MM.1S (cell line): ENCODE results near the gene ANGPTL8.

Experiments
- DNase-seq: peaks from one replicate; pipeline ENCODE4 v3.0.0-alpha.2; 2015
- H2AFZ ChIP-seq: fragments of 300-600 bp; sonication (generic); 2 replicates; pipeline ENCODE4 v1.6.0; 2016; ENCODE audit warnings: antibody characterized with exemption, low read length
- H3F3A ChIP-seq: fragments of 300-600 bp; sonication (generic); 2 replicates; pipeline ENCODE4 v1.6.1; 2016; ENCODE audit warnings: mild to moderate bottlenecking, antibody characterized with exemption, low read length, moderate library complexity, mixed read lengths; ENCODE audit not compliant: insufficient read depth
- H3K27ac ChIP-seq: fragments of 300-600 bp; sonication (generic); 2 replicates; pipeline ENCODE4 v1.5.1; 2016; ENCODE audit warnings: mild to moderate bottlenecking, low read length
- H3K27me3 ChIP-seq: fragments of 300-600 bp; sonication (generic); replicated peaks from 2 replicates; pipeline ENCODE4 v1.6.0; 2016; ENCODE audit warnings: low read length; ENCODE audit not compliant: insufficient read depth
- H3K36me3 ChIP-seq: fragments of 300-600 bp; sonication (generic); replicated peaks from 2 replicates; pipeline ENCODE4 v1.6.1; 2016; ENCODE audit warnings: mild to moderate bottlenecking, low read length, mixed read lengths; ENCODE audit not compliant: insufficient read depth
- H3K4me1 ChIP-seq: fragments of 300-600 bp; sonication (generic); 2 replicates; pipeline ENCODE4 v1.6.1; 2016; ENCODE audit warnings: low read length, mixed read lengths
- H3K4me2 ChIP-seq: fragments of 300-600 bp; sonication (generic); 2 replicates; pipeline ENCODE4 v1.6.0; 2016; ENCODE audit warnings: low read depth, low read length
- H3K4me3 ChIP-seq: fragments of 300-600 bp; sonication (generic); 2 replicates; pipeline ENCODE4 v1.5.1; 2016; ENCODE audit warnings: low read length, mixed read lengths
- H3K79me2 ChIP-seq: fragments of 300-600 bp; sonication (generic); 2 replicates; pipeline ENCODE4 v1.6.1; 2016; ENCODE audit warnings: mixed run types, low read length, mixed read lengths
- H3K9ac ChIP-seq: fragments of 300-600 bp; sonication (generic); 2 replicates; pipeline ENCODE4 v1.6.1; 2016; ENCODE audit warnings: low read length, mixed read lengths
- H3K9me2 ChIP-seq: fragments of 300-600 bp; sonication (generic); replicated peaks from 2 replicates; pipeline ENCODE4 v1.6.1; 2016; ENCODE audit warnings: mild to moderate bottlenecking, low read length, mixed read lengths; ENCODE audit not compliant: insufficient read depth
- H3K9me3 ChIP-seq: fragments of 300-600 bp; sonication (generic); replicated peaks from 2 replicates; pipeline ENCODE4 v1.6.1; 2016; ENCODE audit warnings: mild to moderate bottlenecking, low read length, mixed read lengths; ENCODE audit not compliant: insufficient read depth
- H4K20me1 ChIP-seq: fragments of 300-600 bp; sonication (generic); 2 replicates; pipeline ENCODE4 v1.6.1; 2016; ENCODE audit warnings: mild to moderate bottlenecking, low read length, moderate library complexity, mixed read lengths; ENCODE audit not compliant: insufficient read depth
- CTCF ChIP-seq: fragments of 300-600 bp; sonication (generic); IDR thresholded peaks from 2 replicates; pipeline ENCODE4 v1.5.1; 2016; ENCODE audit warnings: antibody characterized with exemption, low read length, mixed read lengths
- EZH2 ChIP-seq: fragments of 300-600 bp; sonication (generic); optimal IDR thresholded peaks from 2 replicates; pipeline ENCODE3; 2017; ENCODE audit warnings: low read depth, mild to moderate bottlenecking, antibody characterized with exemption, low read length, mixed read lengths
- EZH2phosphoT487 ChIP-seq: fragments of 300-600 bp; sonication (generic); IDR thresholded peaks from 2 replicates; pipeline ENCODE4 v1.6.1; 2018; ENCODE audit warnings: antibody characterized with exemption, low read length

Gene ANGPTL8

GRCh38 chr19:11192957-11193939 is 46.2 kb upstream of the ANGPTL8 start:
- TF ChIP-seq CTCF: no peak
- no peak for TF ChIP-seq EZH2phosphoT487
- no peak for TF ChIP-seq EZH2
- Histone ChIP-seq H3K9me3 (no peaks in the 10 kb centered on the region), H3K4me1 (0 out of 2 replicates have a peak, but pooled peaks cover 3% of the 10 kb centered on the region), H3K4me3 (no peak overlapping the region), H3F3A (peaks cover 5% of the 10 kb centered on the region; the same call in 1 of the 2 replicates), H3K27ac (no peak overlapping the region), H3K79me2 (0 out of 2 replicates have a peak, but pooled peaks cover 3% of the 10 kb centered on the region), H4K20me1 (no peaks in the 10 kb centered on the region), H3K27me3 (no peaks in the 10 kb centered on the region), H2AFZ (no peak overlapping the region), H3K4me2 (no peak overlapping the region), H3K9me2 (no peaks in the 10 kb centered on the region), H3K36me3 (no peaks in the 10 kb centered on the region), H3K9ac (no peak overlapping the region)
- no peak for DNase-seq

- DNase-seq: no peak
- Histone ChIP-seq H3K9me2 (no peaks in the 10 kb centered on the region), H3K4me2 (no peak overlapping the region), H3F3A (peaks cover 5% of the 10 kb centered on the region; the same call in 1 of the 2 replicates), H3K9me3 (no peaks in the 10 kb centered on the region), H3K9ac (no peak overlapping the region), H4K20me1 (no peaks in the 10 kb centered on the region), H2AFZ (no peak overlapping the region), H3K27me3 (no peaks in the 10 kb centered on the region), H3K4me3 (no peak overlapping the region), H3K36me3 (no peaks in the 10 kb centered on the region), H3K79me2 (0 out of 2 replicates have a peak, but pooled peaks cover 3% of the 10 kb centered on the region), H3K27ac (no peak overlapping the region), H3K4me1 (0 out of 2 replicates have a peak, but pooled peaks cover 3% of the 10 kb centered on the region)
- TF ChIP-seq CTCF (no peak), EZH2 (no peak), EZH2phosphoT487 (no peak)
Measured at GRCh38 chr19:11194173-11194572, 45.2 kb upstream of the ANGPTL8 start.

GRCh38 chr19:11194656-11195558 is 44.5 kb upstream of the ANGPTL8 start:
- H3K36me3 ChIP-seq: no peaks in the 10 kb centered on the region
- TF ChIP-seq EZH2phosphoT487 (no peak), CTCF (no peak), EZH2 (no peak)
- no peaks in the 10 kb centered on the region for H3K9me2 ChIP-seq
- 0 out of 2 replicates have a peak, but pooled peaks cover 3% of the 10 kb centered on the region for H3K4me1 ChIP-seq
- H3K9me3 ChIP-seq: no peaks in the 10 kb centered on the region
- no peak overlapping the region for H3K4me3 ChIP-seq
- H3K79me2 ChIP-seq: 0 out of 2 replicates have a peak, but pooled peaks cover 3% of the 10 kb centered on the region
- H3F3A ChIP-seq: peaks cover 5% of the 10 kb centered on the region; the same call in 1 of the 2 replicates
- no peak overlapping the region for H2AFZ ChIP-seq
- no peak overlapping the region for H3K27ac ChIP-seq
- no peak overlapping the region for H3K9ac ChIP-seq
- DNase-seq: no peak
- H3K4me2 ChIP-seq: no peak overlapping the region
- H3K27me3 ChIP-seq: no peaks in the 10 kb centered on the region
- H4K20me1 ChIP-seq: no peaks in the 10 kb centered on the region
